Stomach (tissue), 4 donors: Measurements from ENCODE around the gene TACC3.

Source experiments
- CTCF ChIP-seq, 7 experiments: fragments of 450-650 bp in 4 of 7; fragments of 200-600 bp in 3 of 7; sonication (generic) in 3 of 7; IDR thresholded peaks; one replicate each; pipeline ENCODE4 v1.5.1; 2016 to 2019; ENCODE audit warnings: antibody characterized with exemption in 7 of 7, control low read depth in 2 of 7, mild to moderate bottlenecking in 1 of 7
- EP300 ChIP-seq: sonication (generic); formaldehyde crosslinking; IDR thresholded peaks from one replicate; pipeline ENCODE4 v1.6.1; 2017; ENCODE audit warnings: antibody characterized with exemption
- POLR2A ChIP-seq, 4 donors: fragments of 450-650 bp; IDR thresholded peaks; one replicate each; pipeline ENCODE4 v1.6.1; 2016; ENCODE audit warnings: antibody characterized with exemption in 4 of 4, control low read depth in 2 of 4, mild to moderate bottlenecking in 1 of 4, moderate library complexity in 1 of 4
- POLR2AphosphoS5 ChIP-seq, 3 donors: sonication (generic); formaldehyde crosslinking; IDR thresholded peaks; one replicate each; pipeline ENCODE4 v1.6.1; 2016; ENCODE audit warnings: antibody characterized with exemption in 3 of 3

DNA sequence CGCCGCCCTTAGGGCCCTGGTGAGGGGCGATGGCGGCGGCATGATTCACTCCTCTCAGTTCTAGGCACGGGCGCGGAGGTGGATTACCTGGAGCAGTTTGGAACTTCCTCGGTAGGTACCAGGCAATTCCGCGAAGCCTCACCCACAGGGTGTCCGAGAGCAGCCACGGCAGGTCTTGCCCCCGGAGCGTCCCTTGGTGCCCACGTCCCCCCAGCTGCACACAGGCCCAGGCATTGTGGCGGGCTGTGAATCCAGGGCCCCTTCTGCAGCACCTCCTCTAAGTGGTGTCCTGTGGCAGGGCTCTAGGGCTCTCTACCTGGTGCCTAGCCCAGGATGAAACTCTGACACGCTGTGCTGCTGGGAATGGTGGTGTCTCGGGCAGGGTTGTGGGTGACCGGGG, 13.9 kb downstream of the TACC3 start:
- TF ChIP-seq CTCF (IDR thresholded peaks at IDR 0.05) (no peak), EP300 (no peak), POLR2AphosphoS5 (IDR thresholded peaks at IDR 0.05) (no peak), POLR2A (IDR thresholded peaks at IDR 0.05) (no peak)
